8988T (cell line): ENCODE measurements around the gene CDK15.
"Not testable (repeated sequence)": the region's sequence is repeated elsewhere in the genome, so short reads cannot be mapped to it uniquely, and the experiment has no call there.

ENCODE experiments used
- DNase-seq: peaks from one replicate; pipeline ENCODE4 v3.0.0; 2011

Gene CDK15

DNA sequence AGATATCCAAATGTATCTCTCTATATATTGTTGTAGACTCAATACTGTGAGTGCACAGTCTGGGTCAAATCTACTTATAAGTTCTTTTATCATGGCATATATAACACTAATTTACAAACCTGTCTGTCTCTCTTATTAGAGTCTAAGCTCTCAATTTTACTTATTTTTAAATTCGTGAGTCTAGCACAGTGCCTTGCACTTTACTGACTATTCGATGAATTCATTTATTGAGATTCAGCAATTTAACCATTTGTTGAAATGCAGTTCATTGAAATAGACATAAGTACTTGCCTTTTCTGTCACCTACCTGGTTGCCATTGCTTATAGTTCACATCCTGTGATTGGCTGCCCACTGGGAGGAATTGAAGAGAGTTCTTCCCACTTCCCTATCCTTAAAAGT is 15.3 kb upstream of the CDK15 start:
- no peak for DNase-seq

DNA sequence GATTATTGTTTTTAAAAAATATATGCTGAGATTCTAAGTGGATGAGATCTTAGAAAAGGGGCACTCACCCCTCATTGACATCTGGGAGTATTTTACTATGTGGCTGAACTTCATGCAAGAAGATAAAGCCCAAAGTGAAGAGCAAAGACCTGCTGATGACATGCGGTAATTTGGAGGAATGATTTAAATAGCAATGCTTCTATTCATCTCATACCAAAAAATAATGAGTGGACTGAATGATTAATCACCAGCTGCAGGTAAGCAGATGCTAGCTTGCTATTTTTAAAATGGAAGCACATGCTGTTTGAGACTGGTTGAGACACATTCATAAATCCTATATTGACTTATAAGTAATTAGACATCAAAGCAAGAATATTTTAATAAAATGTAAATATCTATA is 12.7 kb upstream of the CDK15 start:
- DNase-seq: no peak

DNA sequence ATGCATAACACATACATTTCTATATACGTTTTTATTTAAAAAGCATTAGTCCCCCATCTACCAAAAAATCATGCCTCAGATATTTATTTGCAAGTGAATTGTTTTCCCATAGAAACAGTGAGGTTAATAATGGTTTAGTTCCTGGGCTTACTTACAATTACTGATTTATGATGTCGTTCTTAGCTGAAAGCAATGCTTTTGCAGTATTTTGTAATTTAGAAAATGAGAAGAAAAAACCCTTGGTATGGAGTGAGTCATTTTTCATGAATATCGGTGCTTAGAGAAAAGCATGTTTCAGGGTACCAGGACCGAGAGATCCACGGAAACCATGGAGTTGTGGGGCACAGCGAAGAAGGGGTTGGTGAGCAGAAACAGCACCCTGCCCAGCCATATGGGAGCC is 12.0 kb upstream of the CDK15 start:
- DNase-seq: no peak

DNA sequence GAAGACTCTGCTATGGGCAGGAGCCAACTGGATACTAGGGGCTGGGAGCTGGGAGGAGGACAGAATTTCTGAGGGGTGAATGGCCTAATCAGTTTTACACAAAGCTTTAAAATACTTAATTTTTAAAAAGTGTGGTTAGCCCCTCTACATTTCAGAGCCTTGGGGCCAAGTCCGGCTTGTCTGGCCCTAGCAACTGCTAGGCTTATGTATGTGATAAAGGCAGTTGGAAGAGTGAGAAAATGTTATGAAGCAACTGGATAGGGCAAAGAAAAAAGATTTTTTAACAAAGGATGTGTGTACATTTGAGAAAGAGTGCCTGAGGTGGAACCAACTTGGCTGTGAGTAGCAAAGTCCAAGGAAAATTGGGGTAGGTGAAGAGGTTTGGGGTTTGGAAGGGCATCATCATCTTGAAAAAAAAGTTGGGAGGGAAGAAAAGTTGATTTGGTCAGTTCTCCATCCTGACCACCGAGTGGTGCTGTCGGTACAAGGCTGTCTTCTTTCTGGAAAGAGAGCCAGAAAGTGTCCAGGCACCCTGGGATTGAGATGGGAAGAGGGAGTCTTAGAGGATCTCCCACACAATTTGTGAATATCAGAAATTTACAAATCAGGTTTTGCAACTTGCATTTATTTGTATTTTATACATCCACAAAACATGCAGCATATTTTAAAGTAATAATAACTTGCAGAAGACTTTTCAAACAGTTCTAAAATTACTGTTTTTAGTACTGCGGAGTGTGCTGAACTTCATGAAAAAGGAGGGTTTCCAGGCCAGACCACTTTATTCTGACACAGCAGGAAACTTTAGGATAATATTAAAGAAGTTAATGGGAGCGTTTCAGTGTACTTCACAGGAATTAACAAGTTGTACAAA is 10.5 kb upstream of the CDK15 start:
- peak; percentile 49 for DNase-seq

- DNase-seq: no peak
Observed at GRCh38 chr2:201796478-201796865, 9.9 kb upstream of the CDK15 start.

- DNase-seq: no peak
Observed at GRCh38 chr2:201797175-201797840, 9.0 kb upstream of the CDK15 start.

DNA sequence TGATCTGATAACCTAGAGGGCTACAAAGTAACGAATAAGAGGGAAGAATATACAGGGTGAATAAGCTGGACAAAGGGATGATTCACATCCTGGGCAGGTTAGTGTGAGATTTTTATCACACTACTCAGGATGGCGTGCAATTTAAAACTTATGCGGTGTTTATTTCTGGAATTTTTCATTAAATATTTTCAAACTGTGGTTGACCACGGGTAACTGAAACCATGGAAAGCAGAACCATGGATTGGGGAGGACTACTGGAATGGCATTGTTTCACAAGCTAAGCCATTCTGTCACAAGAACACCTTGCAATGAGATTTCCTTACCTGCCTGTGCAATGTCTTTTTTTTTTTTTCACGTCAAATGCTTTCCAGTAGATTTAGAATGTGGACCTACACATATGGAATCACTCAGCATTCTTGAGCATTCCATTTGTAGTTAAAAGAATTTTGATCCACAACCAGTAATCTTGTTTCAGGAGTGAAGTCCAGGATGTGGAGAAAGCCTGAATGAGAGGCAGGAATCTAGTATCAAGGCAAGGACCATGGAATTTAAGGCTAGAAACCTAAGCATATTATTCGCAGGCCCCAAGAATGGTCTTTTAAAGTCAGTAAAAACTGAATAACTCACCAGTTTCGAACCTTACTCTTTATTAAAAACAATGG is 8.0 kb upstream of the CDK15 start:
- DNase-seq: no peak

- DNase-seq: not testable (repeated sequence)
Observed at GRCh38 chr2:201798914-201799285, 7.4 kb upstream of the CDK15 start.

GRCh38 chr2:201807452-201807999 is 1.2 kb downstream of the CDK15 start:
- DNase-seq: no peak

DNA sequence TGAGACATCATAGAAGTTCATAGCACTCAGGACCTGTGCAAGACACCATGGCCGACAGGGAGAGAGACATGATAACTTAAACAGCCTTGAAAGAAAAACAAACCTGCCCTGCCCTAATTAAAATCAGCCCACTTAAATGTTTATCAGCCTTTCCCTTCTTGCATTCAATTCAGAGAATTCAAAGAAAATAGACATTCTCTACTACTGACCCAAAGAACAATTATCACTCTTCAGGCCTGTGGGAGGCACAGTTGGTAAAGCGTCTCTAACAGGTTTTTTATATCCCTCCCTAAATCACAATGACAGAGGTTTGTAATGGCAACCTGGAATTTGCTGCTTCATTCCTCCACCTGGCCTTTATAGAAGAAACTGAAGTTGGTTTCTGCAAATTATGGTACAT is 1.7 kb downstream of the CDK15 start:
- no peak for DNase-seq

GRCh38 chr2:201809633-201810032 is 3.3 kb downstream of the CDK15 start:
- DNase-seq: no peak

DNA sequence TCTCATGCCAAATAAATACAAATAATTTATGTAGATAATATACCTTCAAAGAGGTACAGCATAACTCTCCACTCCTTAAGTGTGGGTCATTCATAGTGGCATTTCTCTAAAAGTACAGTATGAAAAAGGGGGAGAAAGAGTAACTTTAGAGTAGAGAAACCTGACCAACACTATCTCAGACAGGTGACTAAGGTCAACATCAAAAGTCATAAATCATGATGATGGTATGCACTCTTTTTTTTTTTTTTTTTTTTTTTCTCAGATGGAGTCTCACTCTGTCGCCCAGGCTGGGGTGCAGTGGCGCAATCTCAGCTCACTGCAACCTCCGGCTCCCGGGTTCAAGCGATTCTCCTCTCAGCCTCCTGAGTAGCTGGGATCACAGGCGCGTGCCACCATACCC is 4.3 kb downstream of the CDK15 start:
- DNase-seq: not testable (repeated sequence)

- no peak for DNase-seq
Observed at GRCh38 chr2:201813996-201814760, 7.8 kb downstream of the CDK15 start.

- no peak for DNase-seq
Observed at GRCh38 chr2:201816657-201817575, 10.6 kb downstream of the CDK15 start.

DNA sequence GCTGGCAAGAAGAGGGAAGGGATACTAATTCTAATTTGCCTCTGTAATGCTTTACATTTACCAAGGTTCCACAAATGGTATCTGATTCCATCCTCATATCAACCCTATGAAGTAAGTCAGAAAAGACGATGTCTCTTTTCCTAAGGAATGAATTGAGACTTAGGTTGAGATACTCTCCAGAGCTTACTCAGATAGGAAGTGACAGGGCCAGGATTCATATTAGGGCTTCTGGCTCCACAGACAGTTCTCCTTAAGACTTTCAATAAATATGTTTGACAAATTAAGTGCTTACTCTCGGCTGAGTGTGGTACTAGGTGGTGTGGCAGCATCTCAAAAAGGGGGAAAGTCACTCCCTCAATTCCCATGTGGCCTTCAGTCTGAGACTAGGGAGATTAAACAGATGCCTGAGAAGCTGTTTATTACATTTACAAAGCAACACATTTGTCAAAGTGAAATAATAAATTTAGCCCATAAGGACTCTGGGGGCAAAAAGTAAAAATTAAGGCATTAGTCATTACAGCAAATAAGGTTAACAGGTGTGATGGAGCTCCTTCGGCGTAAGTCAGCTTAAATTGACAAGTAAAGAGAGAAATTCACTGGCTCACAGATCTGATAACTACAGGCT is 14.2 kb downstream of the CDK15 start:
- DNase-seq: no peak

- DNase-seq: no peak
Observed at GRCh38 chr2:201821080-201821479, 14.7 kb downstream of the CDK15 start.

GRCh38 chr2:201824212-201824611 is 17.9 kb downstream of the CDK15 start:
- DNase-seq: no peak

DNA sequence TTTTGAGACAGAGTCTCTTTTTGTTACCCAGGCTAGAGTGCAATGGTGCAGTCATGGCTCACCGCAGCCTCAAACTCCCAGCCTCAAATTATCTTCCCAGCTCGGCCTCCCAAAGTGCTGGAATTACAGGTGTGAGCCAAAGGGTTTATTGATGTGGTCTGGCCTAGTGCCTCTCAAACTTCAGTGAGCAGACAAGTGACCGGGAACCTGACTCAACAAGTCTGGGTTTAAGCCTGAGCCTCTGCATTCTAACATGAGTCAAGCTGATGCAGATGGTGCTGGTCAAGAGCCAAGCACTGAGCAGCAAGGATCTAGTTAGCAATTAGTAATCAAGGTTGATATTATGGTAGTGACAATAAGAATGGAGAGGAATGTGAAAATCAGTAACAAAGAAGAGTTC is 21.3 kb downstream of the CDK15 start:
- no peak for DNase-seq

- DNase-seq: no peak
Observed at GRCh38 chr2:201828220-201828619, 21.9 kb downstream of the CDK15 start.

DNA sequence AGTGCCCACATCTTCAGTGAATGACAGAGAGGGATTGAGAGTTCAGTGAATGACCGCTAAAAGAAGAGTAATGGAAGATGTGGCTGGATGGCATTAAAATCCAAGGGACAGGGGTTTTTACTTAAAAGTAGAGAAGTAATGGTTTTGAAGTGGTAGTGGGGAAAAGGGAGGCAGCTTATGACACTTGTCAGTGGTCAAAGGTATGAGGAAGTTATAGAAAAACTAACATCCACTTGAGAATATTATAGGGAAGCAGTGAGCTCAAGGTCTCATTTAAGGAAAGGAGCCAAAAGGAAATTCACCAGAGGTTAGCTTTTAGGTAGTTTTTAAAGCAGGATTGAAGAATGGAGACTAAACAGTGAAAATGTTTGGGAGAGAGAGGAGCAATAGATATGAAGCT is 24.3 kb downstream of the CDK15 start:
- no peak for DNase-seq

DNA sequence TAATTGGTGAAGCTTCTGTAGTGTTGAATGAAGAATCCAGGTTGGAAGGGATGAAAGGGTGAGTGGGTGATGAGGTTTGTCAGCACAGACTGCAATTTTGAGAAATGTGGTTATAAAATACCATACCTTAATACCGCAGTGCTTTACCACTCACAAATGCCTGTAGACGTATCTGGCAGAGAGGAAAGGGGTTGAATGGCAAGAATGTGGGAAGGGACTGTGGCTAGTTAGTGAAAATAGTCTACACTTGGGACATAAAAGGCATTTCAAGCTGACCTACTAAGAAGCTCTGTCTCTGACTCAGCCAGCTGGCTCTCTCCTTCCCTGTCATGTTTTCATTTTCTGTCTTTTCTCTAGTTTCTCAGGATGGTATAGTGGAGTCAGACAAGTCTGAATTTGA is 25.1 kb downstream of the CDK15 start:
- DNase-seq: no peak
